GM19467 (cell line): ENCODE results near the gene HIPK1.
"Not testable (repeated sequence)": the region's sequence is repeated elsewhere in the genome, so short reads cannot be mapped to it uniquely, and the experiment has no call there.

Experiments used
- ATAC-seq: cut with Tn5 transposase; IDR thresholded peaks from one replicate; pipeline ENCODE4 v1.9.1; 2021; ENCODE audit warnings: mild to moderate bottlenecking, moderate library complexity; ENCODE audit not compliant: unreplicated experiment

Gene HIPK1

GRCh38 chr1:114009393-114009792, 80.3 kb downstream of the HIPK1 start:
- no peak for ATAC-seq

- no peak for ATAC-seq
These were observed 81.5 kb downstream of the HIPK1 start for GRCh38 chr1:114010433-114011184.

- no peak for ATAC-seq
These were observed 82.7 kb downstream of the HIPK1 start for GRCh38 chr1:114011796-114012195.

- no peak for ATAC-seq
These were observed 86.0 kb downstream of the HIPK1 start for GRCh38 chr1:114015075-114015474.

GRCh38 chr1:114019724-114020123, 90.6 kb downstream of the HIPK1 start:
- ATAC-seq, result not testable (repeated sequence)

- ATAC-seq, result no peak
These were observed 92.6 kb downstream of the HIPK1 start for GRCh38 chr1:114021665-114022099.

GRCh38 chr1:114022877-114023276, 93.8 kb downstream of the HIPK1 start:
- no peak for ATAC-seq

- ATAC-seq, result no peak
These were observed 94.3 kb downstream of the HIPK1 start for GRCh38 chr1:114023377-114023776.

GRCh38 chr1:114024049-114024448, 94.9 kb downstream of the HIPK1 start:
- no peak for ATAC-seq

DNA sequence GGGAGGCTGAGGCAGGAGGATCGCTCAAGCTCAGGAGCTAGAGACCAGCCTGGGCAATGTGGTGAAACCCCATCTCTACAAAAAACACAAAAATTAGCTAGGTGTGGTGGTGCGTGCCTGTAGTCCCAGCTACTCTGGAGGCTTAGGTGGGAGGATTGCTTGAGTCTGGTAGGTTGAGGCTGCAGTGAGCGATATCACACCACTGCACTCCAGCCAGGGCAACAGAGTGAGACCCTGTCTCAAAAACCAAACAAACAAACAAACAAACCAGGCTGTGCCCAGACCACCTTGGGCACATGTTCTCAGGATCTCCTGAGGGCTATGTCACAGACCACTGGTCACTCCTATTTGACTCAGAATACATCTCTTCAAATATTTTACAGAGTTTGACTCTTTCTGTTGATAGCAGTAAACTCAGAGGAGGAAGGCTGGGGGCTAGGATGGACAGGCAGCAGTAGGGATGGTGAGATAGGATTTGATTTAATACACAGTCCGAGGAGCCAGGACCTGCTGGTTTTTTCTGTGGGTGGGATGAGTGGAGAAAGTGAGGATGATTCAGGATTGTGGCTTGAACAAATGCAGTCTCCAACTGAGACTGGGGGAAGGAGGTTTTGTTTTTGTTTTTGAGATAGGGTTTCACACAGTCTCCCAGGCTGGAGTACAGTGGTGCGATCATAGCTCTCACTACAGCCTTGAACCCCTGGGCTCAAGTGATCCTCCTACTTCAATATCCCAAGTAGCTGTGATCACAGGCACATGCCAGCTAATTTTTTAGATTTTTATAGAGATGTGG, 96.7 kb downstream of the HIPK1 start:
- no peak for ATAC-seq

- no peak for ATAC-seq
These were observed 97.7 kb downstream of the HIPK1 start for GRCh38 chr1:114026797-114027196.
